ENCODE results near the gene TTN.
A peak's percentile ranks its signal among the peaks of the same experiment; 100 is the strongest.

Gene TTN

DNA sequence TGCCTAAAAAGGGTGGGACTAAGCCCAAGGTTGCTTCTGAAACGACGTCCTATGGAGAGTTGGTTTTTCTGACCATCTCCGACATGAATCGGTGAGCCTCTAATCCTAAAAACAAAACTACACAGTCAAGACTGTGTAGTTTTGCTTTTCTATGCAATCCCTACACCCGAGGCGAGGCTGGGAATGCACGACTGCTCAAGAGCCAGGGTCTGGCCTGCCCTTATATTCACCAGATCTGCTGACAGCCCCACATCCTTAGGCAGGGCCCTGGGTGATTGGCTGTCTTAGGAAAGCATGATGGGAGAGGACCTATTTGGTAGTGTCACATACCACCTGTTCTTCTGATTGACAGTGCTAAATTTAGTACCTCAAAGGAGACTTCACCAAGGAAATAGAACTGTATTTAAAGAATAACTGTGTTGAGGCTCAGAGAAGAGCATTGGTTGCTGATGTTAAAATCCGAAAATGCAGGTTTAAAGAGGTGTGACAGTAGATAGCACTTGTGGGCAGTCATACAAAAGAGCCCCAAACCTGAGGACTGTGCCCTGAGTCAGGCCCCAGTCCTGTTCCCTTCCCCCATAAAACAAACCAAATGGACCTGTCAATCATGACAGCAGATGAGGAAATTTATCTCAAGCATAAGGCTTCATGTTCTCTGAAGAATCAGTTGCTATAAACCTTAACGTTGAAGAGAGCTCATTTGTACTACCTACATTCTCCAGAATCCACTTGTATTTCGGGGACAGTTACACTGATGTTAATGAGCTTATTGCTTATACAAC lies at the start of gene TTN:
Gene TTN, minus strand, starts transcription at position 197 of the 782 bp plus-strand sequence. CDS start 2,781 bp downstream, outside the sequence.
- DNase-seq: no peak

DNA sequence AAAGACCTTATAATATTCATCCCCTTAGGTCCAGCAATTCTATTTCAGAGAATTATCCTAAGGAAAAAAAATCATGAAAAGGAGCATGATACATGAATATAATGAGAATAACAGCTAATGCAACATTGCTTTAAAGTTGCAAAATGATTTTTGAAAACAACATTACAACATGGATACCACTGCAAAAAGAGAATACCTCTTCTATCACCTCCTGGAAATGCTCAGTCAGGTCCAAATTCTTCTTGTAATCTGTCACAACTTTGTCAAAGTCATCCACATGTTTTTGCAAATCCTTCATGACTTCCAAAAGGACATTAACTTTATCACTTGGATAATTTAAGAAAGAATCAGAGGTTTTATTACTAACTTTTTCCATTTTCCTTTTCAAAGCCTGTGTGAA lies 47.9 kb upstream of the TTN start:
- DNase-seq: no peak

DNA sequence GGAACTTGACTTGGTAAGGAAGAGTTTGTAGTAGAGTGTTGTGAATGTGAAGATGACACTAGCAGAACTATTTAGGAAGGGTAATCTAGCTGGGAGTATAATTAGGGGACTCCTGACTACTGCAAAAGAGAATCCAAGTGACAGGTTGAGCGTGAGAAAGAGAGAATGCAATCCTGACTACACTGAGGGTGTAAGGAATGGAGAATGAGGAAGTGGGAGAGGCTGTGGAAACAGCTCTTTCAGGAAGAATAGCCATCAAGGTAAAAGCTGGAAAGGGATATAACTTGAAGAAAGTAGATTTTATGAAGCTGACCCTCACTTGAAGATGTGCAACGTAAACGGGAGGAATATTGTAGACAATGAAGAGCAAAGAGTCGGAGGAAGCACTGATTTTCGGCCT lies 41.1 kb upstream of the TTN start:
- no peak for DNase-seq

DNA sequence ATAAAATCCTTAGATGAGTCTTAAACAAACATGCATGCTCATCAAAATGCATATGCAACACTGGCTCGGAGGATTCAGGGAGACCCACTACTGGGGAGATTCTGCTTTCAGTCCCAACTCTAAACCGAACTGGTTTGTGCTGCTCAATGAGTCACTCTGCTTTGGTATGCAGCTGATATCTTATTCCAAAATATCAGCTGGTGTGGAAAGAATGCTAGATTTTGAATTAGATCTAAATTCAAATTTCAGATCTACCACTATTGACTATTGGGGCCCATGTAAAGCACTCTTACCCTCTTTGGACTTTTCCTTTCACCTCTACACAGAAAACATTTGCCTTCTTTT lies 39.2 kb upstream of the TTN start:
- peak; percentile 15 for DNase-seq

DNA sequence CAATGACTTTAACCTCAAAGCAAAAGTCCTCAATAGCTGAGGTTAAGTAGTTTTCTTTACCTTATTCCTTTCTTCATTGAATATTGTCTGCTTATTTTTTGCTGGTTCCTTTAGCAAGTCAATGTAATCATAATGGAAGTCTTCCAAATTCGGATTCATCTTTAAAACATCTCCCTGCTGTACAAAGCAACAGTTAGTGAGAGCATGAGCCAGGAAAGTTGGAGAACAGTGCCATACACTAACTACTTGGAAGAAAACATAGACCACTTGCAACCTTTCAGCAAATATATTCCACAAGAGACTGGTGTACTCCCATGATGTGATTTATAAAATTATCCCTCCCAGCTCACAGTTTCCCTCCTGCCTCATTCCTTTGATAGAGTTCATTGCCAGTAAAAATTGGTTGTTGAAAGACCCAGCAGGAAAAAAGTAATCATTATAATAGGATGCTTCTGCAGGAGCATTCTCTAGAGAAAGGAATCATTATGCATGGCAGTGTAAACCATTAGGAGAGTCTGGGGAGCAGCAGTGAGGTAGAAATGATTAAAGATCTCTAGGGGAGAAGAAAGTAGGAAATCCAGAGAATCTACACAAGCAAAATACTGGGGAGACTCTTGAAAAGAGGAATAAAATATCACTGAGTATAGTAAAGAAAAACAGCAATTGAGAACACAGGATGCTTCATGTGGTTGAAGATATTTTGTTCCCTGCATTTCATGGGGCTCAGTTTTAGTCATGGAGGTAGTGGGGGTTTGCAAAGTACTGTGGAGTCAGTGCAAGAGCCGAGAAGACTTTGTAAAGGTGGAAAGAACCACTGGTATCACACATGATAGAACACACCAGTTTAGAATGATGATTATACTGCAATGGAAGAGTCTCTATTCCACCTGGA lies 38.6 kb upstream of the TTN start:
- DNase-seq: peak; percentile 70

DNA sequence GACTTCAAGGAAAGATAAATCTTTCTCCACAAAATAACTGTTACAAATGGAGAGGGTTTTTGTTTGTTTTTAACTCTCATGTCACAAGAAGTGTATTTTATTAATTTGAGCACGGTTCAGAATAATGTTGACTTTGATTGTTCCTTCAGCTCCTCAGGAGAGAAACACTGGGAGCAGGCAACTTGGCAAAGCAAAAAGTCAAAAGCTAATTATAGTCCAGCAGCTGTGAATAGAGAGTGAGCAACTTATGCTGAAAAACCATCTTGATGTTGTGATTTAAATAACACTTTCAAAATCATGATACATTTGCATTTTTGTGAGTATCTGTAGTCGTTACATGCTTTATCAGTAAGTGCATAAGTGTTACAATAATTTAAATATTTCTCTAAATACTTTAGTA lies 37.5 kb upstream of the TTN start:
- no peak for DNase-seq

DNA sequence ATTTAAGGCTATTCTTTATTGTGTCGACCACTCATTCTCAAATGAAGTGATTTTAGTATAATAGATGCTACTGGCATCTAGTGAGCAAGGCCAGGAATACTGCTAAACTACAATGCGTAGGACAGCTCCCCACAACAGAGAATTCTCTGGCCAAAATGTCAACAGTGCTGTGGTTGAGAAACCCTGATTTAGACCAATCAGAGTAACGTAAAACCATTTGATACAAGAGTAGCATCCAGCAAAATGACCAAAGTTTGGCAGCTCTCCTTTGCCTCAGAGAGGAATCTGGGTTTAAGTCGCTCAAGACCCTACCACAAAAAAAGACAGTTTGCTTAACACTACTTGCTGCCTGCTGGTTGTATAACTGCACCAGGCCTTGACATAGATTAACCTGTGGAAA lies 37.0 kb upstream of the TTN start:
- DNase-seq: no peak

DNA sequence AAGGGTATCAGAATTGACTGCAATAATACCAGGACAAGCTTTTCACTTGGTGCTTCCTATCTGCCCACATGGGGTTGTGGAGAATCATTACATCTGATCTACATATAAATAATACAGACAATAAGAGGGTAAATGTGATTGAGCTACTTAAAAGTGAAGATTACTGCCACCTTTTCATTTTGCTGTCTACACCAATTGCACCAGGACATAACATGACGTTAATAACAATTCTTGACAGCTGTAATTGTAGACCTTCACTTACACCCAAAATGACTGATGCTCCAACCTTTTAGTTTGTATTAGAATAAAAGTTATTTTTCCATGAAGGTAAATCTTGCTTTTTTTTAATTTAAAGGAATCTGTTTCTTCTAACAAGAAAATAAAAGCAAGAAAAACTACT lies 36.5 kb upstream of the TTN start:
- no peak for DNase-seq

DNA sequence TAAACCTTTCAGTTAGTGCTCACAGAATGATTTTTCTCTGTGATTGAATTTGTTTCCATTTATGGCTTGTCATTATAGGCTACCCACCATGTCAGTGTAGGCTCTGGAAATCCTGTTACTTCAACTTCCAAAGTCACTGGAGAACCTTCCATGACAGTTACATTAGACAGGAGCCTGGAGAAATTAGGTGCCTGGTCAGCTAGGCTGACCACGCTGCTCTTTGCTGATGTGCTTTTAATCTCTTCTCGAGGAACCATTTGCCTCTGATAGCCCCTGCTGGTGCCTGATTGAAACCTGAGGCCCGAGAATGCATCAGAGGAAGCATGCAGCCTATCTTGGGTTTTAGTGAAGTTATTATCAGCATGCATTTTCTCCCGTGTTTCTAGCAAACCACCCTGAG lies 29.6 kb upstream of the TTN start:
- no peak for DNase-seq

DNA sequence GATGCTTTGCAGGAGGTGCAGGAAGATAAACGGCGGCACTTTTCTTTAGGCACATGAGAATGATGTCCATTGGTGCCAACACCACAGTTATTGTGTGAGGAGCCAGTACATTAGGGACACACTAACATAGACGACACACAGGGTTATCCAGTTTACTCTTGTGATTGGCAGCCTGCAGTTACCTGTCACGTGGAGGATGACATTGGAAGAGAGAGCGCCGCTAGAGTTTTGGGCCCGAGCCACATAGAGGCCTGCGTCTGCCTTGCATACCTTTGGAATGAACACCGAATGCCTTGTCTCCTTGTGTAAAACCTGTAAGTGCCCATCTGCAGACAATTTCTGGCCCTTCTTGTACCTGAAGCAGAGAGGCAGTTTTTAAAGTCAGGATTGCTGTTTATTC lies 26.9 kb upstream of the TTN start:
- no peak for DNase-seq

DNA sequence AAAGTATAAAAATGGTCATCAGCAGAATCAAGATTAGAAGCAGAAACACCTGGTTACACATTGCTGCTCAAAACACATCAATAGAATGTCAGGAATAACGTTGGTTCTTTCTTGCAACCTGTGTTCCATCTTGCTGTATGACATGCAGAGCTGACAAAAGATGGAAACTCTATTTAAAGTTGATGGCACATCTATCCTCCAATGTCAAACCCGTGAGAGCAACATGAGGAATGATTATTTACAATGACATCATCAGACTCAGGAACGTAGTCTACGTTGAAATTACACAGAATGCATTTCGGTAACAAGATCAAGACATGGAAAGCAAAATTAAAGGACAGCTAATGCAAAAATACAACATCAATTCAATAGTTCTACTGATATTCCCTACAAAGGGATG lies 26.2 kb upstream of the TTN start:
- no peak for DNase-seq

DNA sequence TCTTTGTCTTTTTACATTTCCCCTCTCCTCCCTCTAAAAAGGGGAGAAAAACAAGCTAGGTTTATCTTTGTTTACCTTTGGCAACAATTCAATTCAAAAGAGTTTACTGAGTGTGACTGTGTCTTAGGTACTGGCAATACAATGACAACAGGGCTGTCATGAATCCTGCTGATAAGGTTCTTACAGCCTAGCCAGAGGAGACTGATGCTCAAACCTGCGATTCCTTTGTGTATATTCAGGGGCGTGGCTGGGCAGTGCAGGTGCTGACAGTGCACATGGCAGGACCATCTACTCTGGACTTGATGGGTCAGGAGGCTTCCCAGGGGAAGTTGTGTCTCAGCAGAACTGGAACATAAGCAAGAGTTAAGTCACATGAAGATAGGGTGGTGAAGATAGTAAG lies 23.2 kb upstream of the TTN start:
- no peak for DNase-seq

DNA sequence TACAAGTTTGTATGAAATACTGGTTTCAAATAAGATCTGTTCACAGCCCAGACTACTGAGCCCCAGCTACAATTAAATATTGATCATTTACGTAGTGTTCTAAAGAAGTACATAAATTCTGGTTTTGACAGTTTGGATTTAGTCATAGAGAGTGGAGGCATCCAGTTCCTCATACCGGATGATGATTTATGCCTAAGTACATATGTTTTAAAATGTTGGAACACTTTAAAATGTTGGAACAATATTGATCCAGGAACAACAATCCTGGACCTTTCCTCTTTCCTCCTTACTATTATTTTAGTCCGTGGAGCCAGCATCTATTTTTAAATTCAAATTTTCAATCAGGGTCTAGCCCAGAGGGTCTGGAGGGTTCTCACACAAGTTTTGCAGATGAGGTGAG lies 22.8 kb upstream of the TTN start:
- no peak for DNase-seq

DNA sequence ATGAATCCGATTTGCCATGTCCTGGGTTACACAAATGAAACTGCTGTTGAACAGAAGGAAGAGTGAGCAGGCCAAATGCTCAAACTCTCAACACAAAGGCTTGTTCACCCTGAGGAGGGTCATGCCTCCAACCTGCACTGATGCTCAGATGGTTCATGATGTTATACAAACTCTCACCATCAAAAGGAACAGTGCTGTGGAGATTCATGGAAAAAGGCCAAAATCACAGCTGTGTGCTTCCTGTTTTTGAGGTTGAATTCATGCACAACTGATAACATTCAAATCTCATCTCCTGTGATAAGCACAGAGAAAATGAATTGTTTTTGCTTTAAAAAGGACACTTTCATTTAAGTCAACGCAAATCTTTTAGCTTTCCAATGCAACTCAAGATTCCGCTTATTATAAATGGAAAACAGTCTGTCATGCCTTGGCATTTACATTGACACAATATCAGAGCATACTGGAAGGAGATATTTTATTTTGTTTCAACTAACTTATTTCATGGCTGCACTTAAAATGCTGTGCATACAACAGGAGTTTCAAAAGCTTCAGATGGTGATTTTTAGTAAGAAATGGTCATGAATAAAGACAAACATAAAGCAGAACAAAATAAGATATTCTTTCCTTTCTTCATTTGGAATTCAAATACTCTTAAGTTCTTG lies 22.2 kb upstream of the TTN start:
- peak; percentile 29 for DNase-seq

DNA sequence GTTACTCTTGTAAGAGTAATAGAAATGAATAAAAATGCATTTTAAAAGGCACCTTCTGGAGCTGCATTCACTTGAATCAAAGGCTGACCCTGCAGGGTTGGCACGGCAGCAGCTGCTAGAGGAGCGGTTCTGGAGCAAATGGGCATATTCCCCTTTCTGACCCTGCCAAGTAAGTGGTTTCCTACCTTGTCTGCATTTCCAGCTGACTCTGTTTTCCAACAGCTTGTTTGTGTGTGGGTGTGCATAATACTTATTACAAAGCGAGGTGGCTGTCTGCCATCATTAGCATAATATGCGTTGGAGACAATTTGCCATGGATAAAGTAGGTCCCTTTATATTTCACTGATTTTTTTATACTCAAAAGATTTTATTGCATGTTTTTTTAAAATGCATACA lies 21.3 kb upstream of the TTN start:
- DNase-seq: no peak

DNA sequence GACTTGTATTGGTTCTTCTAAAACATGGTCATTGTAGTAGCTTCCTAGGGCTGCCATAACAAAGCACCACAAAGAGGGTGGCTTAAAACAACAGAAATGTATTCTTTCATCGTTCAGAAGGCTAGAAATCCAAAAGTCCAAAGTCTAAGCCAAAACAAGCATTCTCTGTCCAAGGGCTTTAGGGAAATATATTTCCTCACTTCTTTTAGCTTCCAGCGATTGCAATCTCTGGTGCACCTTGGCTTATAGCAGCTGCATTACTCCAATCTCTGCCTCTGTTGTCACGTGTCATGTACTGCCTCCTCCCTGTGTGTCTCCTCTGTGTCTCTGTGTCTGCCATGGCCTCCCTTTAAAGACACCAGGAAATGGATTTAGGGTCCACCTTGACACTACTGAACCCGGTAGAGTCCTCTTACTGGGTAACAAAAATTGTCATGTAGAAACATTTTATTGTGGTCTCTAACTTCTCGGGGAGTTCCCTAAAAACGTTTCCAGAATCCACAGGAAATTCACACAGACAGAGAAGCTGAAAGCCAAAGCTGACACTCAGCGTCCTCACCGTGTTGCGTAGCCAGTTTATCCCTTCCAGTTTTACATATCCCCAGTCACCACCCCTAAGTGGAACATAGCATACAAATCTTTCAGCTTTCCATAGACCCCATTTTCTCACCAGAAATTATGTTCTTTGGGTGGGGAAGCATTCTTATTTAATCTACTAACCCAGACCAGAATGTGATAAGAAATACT lies 20.7 kb upstream of the TTN start:
- DNase-seq: no peak

DNA sequence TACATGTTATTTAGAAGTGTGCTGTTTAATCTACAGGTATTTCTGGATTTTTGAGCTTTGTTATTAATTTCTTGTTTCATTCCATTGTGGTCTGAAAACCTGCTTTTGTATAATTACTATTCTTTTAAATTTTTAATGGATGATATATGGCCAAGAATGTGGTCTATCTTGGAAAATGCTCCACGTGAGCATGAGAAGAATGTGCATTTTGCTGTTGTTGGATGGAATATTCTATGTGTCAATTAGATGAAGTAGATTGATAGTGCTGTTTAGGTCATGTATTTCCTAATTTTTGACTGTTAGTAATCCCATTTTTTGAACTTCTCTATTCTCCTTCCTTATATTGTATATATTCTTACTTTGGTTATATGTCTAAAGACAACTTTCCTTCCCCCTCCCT lies 19.9 kb upstream of the TTN start:
- DNase-seq: no peak

DNA sequence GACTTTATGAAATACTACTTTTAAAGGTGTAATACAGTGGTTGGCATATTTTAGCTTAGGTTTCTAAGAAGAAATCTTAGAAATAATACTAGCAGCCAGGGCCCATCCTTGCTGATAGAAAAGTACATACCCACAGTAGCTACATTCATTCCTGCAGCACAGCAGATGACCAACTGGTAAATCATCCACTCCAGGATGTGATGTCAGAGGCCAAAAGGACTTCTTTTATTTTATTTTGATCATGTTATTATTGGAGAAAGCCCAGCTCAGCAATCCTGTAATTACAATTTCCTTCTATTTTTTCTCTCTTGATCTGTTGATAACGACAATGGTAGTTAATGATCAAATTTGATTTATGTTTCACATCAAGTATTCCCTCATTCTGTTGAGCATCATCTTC lies 18.0 kb upstream of the TTN start:
- peak; percentile 80 for DNase-seq

DNA sequence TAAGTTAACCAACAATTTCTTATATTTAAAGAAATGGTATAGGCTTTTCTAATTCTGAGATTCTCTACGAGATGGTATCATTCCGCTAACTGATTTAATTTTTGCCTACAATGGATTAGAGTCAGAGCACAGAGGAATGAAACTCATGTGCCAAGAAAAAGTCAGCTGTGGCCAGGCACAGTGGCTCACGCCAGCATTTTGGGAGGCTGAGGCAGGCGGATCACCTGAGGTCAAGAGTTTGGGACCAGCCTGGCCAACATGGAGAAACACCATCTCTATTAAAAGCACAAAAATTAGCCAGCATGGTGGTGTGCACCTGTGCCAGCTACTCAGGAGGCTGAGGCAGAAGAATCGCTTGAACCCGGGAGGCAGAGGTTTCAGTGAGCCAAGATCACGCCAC lies 17.0 kb upstream of the TTN start:
- DNase-seq: no peak

DNA sequence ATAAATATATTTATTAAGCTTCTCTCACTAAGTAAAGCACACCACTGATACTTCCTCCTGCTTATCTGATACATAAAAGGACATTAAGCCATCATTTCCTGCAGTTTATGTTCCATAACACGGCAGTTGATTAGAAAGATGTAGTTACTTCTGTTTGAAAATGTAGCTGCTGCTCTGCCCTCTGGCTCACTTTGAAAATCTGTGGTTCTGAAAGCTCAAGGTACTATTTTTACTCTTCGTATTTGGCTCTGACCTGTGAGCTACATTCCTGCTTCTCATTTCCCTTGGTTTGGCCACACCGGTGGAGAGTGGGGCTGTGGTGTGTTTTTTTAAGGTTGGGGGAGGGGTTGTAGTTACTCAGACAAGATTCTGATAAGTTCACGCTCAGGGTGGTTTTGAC lies 12.8 kb upstream of the TTN start:
- DNase-seq: no peak

DNA sequence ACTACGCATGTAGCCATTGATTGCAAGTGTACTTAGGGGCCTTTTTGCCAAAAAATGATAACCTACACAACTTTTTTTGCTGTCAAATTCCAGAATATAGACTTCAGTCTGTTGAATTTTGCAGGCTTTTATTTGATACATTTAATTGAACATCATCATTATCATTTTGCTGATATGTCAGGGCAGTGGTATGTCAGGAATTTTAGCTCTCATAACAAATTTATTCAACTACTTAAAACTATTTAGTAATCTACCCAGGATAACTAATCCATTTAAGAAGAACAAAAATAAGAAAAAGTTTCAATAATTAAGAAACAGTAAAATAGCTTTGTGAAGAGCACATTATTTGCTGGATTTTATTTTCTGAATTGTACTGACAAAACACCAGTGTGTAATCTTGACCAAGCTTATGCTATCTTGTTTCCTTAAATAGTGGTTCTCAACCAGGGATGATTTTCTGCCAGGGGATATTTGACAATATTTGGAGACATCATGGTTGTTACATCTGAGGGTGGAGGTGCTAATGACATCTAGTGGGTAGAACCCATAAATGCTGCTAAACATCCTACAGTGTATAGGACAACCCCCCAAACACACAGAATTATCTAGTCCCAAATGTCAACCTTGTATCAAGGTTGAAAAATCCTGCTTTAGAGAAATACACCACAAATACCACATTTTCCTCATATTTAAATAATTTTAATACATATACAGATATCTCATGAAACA lies 12.1 kb upstream of the TTN start:
- peak; percentile 15 for DNase-seq

DNA sequence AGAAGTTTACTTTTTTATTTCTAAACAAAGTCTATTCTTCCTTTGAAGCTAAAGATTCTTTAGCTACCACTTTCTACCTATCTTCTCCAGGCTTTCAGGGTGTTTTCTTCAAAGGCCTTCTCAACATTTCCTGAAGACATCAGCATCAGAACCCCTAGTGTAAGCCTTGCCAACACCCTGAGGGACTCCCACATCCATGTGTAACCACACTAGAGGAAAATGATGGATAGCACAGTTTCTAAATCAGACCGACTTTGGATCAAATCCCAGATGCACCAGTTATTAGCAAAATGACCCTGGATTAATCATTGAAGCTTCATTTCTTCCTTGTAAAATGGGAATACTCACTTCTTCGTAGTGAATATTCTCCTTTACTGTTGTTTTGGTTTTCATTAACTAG lies 4.7 kb upstream of the TTN start:
- no peak for DNase-seq

DNA sequence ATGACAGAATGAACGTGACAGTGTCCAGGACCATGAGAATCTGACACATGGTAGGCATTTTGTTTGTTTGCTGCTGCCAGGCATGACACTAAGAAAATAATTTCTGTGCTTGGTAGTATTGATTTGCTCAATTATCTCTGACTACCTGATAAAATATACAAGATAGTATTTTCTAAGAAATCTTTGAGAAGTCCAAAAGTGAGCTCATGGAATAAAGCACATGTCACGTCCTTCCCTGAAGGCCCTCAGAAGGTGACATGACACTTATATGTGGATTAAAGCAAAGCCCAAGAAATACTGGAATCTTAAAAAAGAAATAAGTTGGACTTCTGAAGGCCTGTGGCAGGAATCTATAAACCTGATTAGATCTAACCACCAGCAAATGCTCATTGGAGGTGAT lies 3.8 kb upstream of the TTN start:
- DNase-seq: no peak

Measured in HCEC 1CT (cell line).